ENCODE measurements around the gene PTPRE.

PTPRE gene

GRCh38 chr10:127908959-127909267 is 2.0 kb downstream of the PTPRE start:
- H3K4me3 ChIP-seq (ENCODE audit: low read depth, low read length) = no peak overlapping the region
- no peaks in the 10 kb centered on the region for H3K9me3 ChIP-seq (ENCODE audit: control insufficient read depth, low read length)
- TF ChIP-seq CTCF (IDR thresholded peaks at IDR 0.05) = no peak
- H3K4me1 ChIP-seq = no peaks in the 10 kb centered on the region
- H3K4me2 ChIP-seq (ENCODE audit: low read length) = no peak overlapping the region
- no peak overlapping the region for H3K27ac ChIP-seq
- no peaks in the 10 kb centered on the region for H3K79me2 ChIP-seq
- no peak overlapping the region for H2AFZ ChIP-seq
- H3K36me3 ChIP-seq (ENCODE audit: control insufficient read depth, insufficient read depth, low read length) = no peaks in the 10 kb centered on the region
- no peaks in the 10 kb centered on the region for H3K27me3 ChIP-seq (ENCODE audit: control insufficient read depth, insufficient read depth, low read length)
- no peak overlapping the region for H3K9ac ChIP-seq

- no peaks in the 10 kb centered on the region for H3K36me3 ChIP-seq (ENCODE audit: control insufficient read depth, insufficient read depth, low read length)
- H3K4me2 ChIP-seq (ENCODE audit: low read length) = no peak overlapping the region
- no peaks in the 10 kb centered on the region for H3K27me3 ChIP-seq (ENCODE audit: control insufficient read depth, insufficient read depth, low read length)
- H3K79me2 ChIP-seq = no peaks in the 10 kb centered on the region
- no peak overlapping the region for H3K9ac ChIP-seq
- no peak for TF ChIP-seq CTCF (IDR thresholded peaks at IDR 0.05)
- H3K9me3 ChIP-seq (ENCODE audit: control insufficient read depth, low read length) = no peaks in the 10 kb centered on the region
- no peak overlapping the region for H3K4me3 ChIP-seq (ENCODE audit: low read depth, low read length)
- no peaks in the 10 kb centered on the region for H3K4me1 ChIP-seq
- no peak overlapping the region for H3K27ac ChIP-seq
- no peak overlapping the region for H2AFZ ChIP-seq
These were observed 3.0 kb downstream of the PTPRE start for GRCh38 chr10:127909716-127910463.

GRCh38 chr10:127910464-127910770 is 3.5 kb downstream of the PTPRE start:
- Histone ChIP-seq H3K9ac (no peak overlapping the region), H3K27me3 (ENCODE audit: control insufficient read depth, insufficient read depth, low read length) (no peaks in the 10 kb centered on the region), H2AFZ (no peak overlapping the region), H3K4me1 (no peaks in the 10 kb centered on the region), H3K36me3 (ENCODE audit: control insufficient read depth, insufficient read depth, low read length) (no peaks in the 10 kb centered on the region), H3K27ac (no peak overlapping the region), H3K79me2 (no peaks in the 10 kb centered on the region), H3K4me3 (ENCODE audit: low read depth, low read length) (no peak overlapping the region), H3K4me2 (ENCODE audit: low read length) (no peak overlapping the region), H3K9me3 (ENCODE audit: control insufficient read depth, low read length) (no peaks in the 10 kb centered on the region)
- no peak for TF ChIP-seq CTCF (IDR thresholded peaks at IDR 0.05)

- Histone ChIP-seq H3K36me3 (ENCODE audit: control insufficient read depth, insufficient read depth, low read length) (no peaks in the 10 kb centered on the region), H3K27ac (no peak overlapping the region), H3K27me3 (ENCODE audit: control insufficient read depth, insufficient read depth, low read length) (no peaks in the 10 kb centered on the region), H3K4me3 (ENCODE audit: low read depth, low read length) (no peak overlapping the region), H3K4me2 (ENCODE audit: low read length) (no peak overlapping the region), H2AFZ (no peak overlapping the region), H3K9ac (no peak overlapping the region), H3K9me3 (ENCODE audit: control insufficient read depth, low read length) (no peaks in the 10 kb centered on the region), H3K79me2 (no peaks in the 10 kb centered on the region), H3K4me1 (no peaks in the 10 kb centered on the region)
- no peak for TF ChIP-seq CTCF (IDR thresholded peaks at IDR 0.05)
These were observed 4.4 kb downstream of the PTPRE start for GRCh38 chr10:127911218-127911866.

- no peak overlapping the region for H3K27ac ChIP-seq
- H3K79me2 ChIP-seq = no peaks in the 10 kb centered on the region
- no peak overlapping the region for H3K4me2 ChIP-seq (ENCODE audit: low read length)
- no peak for TF ChIP-seq CTCF (IDR thresholded peaks at IDR 0.05)
- no peak overlapping the region for H3K9ac ChIP-seq
- H3K4me3 ChIP-seq (ENCODE audit: low read depth, low read length) = no peak overlapping the region
- no peak overlapping the region for H2AFZ ChIP-seq
- no peaks in the 10 kb centered on the region for H3K9me3 ChIP-seq (ENCODE audit: control insufficient read depth, low read length)
- H3K36me3 ChIP-seq (ENCODE audit: control insufficient read depth, insufficient read depth, low read length) = no peaks in the 10 kb centered on the region
- H3K4me1 ChIP-seq = no peaks in the 10 kb centered on the region
- no peaks in the 10 kb centered on the region for H3K27me3 ChIP-seq (ENCODE audit: control insufficient read depth, insufficient read depth, low read length)
These were observed 5.0 kb downstream of the PTPRE start for GRCh38 chr10:127911867-127912257.

All from parathyroid adenoma (tissue), 2 donors.